KMS-11 (cell line): ENCODE data around the gene BLOC1S3.

ENCODE experiments used
- H2AFZ ChIP-seq: fragments of 200-600 bp; sonication (generic); 2 replicates; pipeline ENCODE4 v1.6.1; 2016; ENCODE audit warnings: antibody characterized with exemption, mixed run types, low read depth
- H3K27ac ChIP-seq: fragments of 200-600 bp; sonication (generic); 2 replicates; pipeline ENCODE4 v1.6.1; 2016; ENCODE audit warnings: mild to moderate bottlenecking, mixed run types
- H3K27me3 ChIP-seq: fragments of 200-600 bp; sonication (generic); 2 replicates; pipeline ENCODE4 v1.6.1; 2017; ENCODE audit warnings: mild to moderate bottlenecking, low read depth, mixed run types, moderate library complexity; ENCODE audit not compliant: insufficient read depth
- H3K36me3 ChIP-seq: fragments of 200-600 bp; sonication (generic); 2 replicates; pipeline ENCODE4 v1.6.1; 2017; ENCODE audit warnings: mild to moderate bottlenecking, mixed run types; ENCODE audit not compliant: insufficient read depth
- H3K4me1 ChIP-seq: fragments of 200-600 bp; sonication (generic); 2 replicates; pipeline ENCODE4 v1.6.1; 2016; ENCODE audit warnings: mild to moderate bottlenecking, low read depth, mixed run types; ENCODE audit not compliant: poor library complexity, severe bottlenecking
- H3K4me2 ChIP-seq: fragments of 200-600 bp; sonication (generic); 2 replicates; pipeline ENCODE4 v1.7.0; 2016; ENCODE audit warnings: mild to moderate bottlenecking, mixed run types
- H3K4me3 ChIP-seq: fragments of 200-600 bp; sonication (generic); IDR thresholded peaks from 2 replicates; pipeline ENCODE4 v1.6.1; 2017; ENCODE audit warnings: low read depth, low read length, mixed read lengths; ENCODE audit not compliant: insufficient read depth
- H3K79me2 ChIP-seq: fragments of 200-600 bp; sonication (generic); 2 replicates; pipeline ENCODE4 v1.6.1; 2016; ENCODE audit warnings: low read depth, mixed run types; ENCODE audit not compliant: insufficient read depth
- H3K9ac ChIP-seq: fragments of 200-600 bp; sonication (generic); 2 replicates; pipeline ENCODE4 v1.6.1; 2016; ENCODE audit warnings: mild to moderate bottlenecking, mixed run types
- H4K20me1 ChIP-seq: fragments of 200-600 bp; sonication (generic); 2 replicates; pipeline ENCODE4 v1.6.1; 2016; ENCODE audit warnings: mild to moderate bottlenecking, mixed run types; ENCODE audit not compliant: insufficient read depth
- TF ChIP-seq, protein P1 (sequence below): fragments of 200-600 bp; sonication (generic); conservative IDR thresholded peaks from 2 replicates; pipeline ENCODE4 v1.6.1; 2017; ENCODE audit warnings: low read depth, mild to moderate bottlenecking, antibody characterized with exemption, low read length, moderate library complexity, mixed read lengths

Gene BLOC1S3

DNA sequence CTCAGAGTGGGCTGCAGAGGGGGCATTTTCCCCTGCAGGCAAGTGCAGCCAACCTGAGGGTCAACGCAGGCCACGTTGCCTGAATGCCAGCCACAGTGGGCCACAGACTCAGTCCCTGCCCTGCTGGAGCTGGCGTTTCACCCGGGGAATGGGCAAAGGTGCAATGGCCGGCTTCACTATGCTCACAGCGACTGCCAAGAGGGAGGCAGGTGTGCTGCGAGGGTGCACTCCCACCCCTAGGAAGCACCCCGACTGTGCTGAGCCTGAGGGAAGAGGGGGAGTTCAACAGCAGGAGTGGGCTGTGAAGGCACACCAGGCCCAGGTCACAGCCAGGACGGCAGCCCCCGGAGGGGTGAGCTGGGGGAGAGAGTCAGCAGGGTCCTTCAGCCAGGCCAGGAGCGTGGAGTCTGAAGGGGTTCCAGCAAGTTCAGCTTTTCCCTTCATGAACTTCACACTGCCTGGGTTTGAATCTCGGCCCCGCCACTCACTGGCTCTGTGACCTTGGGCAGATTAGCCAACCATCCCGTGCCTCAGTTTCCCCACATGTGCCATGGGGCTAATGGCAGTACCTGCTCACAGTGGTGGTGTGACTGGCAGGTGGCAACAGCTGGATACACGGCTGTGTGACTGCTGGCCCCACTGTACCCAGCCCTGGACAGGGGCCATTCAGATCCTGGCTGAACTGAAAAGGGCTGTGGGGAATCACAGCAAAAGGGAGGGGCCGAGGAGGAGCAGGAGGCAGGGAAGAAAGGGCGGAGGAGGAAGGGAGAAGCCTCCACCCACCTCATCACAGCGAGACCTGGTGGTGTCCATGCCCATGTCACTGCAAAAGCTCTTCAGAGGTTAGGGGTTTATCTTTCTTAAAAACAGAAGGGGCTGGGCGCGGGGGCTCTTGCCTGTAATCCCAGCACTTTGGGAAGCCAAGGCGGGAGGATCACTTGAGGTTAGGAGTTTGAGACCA lies 8.2 kb upstream of the BLOC1S3 start:
- H3K4me2 ChIP-seq, result no peak overlapping the region
- no peaks in the 10 kb centered on the region for H3K36me3 ChIP-seq
- no peaks in the 10 kb centered on the region for H3K79me2 ChIP-seq
- TF ChIP-seq, protein P1, sequence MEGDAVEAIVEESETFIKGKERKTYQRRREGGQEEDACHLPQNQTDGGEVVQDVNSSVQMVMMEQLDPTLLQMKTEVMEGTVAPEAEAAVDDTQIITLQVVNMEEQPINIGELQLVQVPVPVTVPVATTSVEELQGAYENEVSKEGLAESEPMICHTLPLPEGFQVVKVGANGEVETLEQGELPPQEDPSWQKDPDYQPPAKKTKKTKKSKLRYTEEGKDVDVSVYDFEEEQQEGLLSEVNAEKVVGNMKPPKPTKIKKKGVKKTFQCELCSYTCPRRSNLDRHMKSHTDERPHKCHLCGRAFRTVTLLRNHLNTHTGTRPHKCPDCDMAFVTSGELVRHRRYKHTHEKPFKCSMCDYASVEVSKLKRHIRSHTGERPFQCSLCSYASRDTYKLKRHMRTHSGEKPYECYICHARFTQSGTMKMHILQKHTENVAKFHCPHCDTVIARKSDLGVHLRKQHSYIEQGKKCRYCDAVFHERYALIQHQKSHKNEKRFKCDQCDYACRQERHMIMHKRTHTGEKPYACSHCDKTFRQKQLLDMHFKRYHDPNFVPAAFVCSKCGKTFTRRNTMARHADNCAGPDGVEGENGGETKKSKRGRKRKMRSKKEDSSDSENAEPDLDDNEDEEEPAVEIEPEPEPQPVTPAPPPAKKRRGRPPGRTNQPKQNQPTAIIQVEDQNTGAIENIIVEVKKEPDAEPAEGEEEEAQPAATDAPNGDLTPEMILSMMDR, result no peak
- H3K27me3 ChIP-seq, result no peaks in the 10 kb centered on the region
- no peak overlapping the region for H3K4me3 ChIP-seq
- H2AFZ ChIP-seq, result no peak overlapping the region
- no peak overlapping the region for H3K9ac ChIP-seq
- H3K4me1 ChIP-seq, result peaks cover 9% of the 10 kb centered on the region
- no peak overlapping the region for H3K27ac ChIP-seq
- no peaks in the 10 kb centered on the region for H4K20me1 ChIP-seq

DNA sequence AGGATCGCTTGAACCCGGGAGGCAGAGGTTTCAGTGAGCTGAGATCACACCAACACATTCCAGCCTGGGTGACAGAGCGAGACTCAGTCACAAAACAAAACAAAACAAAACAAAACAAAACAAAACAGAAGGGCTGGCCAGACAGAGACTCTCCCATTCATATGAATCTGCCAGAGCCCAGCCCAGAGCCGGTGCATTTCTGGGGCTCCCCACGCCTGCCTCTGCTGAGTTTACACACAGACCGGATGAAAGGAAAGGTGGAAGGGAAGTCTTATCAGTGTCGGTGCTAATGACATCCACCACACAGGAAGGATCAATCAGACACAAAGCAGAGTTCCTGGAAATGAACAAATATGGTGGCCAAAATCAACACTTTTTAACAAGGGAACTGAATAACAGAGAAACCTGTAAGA lies 7.4 kb upstream of the BLOC1S3 start:
- Histone ChIP-seq H3K27ac (no peak overlapping the region), H4K20me1 (no peaks in the 10 kb centered on the region), H3K4me1 (peaks cover 9% of the 10 kb centered on the region), H3K4me3 (no peak overlapping the region), H2AFZ (no peak overlapping the region), H3K79me2 (0 out of 2 replicates have a peak, but pooled peaks cover 3% of the 10 kb centered on the region), H3K9ac (no peak overlapping the region), H3K4me2 (no peak overlapping the region), H3K36me3 (no peaks in the 10 kb centered on the region), H3K27me3 (no peaks in the 10 kb centered on the region)
- TF ChIP-seq, protein P1, result no peak

DNA sequence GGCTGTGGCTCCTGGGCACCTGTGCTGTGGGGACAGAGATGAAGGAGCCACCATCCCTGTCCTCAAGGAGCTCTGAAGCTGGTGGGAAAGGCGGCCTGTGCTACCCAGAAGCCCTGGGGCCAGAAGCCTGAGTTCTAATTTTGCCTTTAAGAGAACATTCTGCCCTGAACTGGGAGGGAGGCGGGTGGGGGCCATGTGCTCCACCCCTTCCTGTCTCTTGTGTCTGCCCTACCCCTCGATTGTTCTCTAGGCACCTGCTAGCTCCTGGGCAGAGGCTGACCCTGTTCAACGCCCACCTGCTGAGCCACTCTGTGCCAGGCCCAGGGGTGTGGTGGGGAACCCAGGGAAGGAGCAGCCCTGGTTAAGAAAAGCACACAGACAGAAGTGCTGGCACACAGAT lies 6.4 kb upstream of the BLOC1S3 start:
- Histone ChIP-seq H3K79me2 (peaks cover 12% of the 10 kb centered on the region; the same call in 1 of the 2 replicates), H3K4me3 (no peak overlapping the region), H3K36me3 (no peaks in the 10 kb centered on the region), H4K20me1 (no peaks in the 10 kb centered on the region), H3K4me1 (peaks cover 14% of the 10 kb centered on the region), H3K4me2 (no peak overlapping the region), H3K9ac (no peak overlapping the region), H3K27ac (no peak overlapping the region), H3K27me3 (no peaks in the 10 kb centered on the region), H2AFZ (no peak overlapping the region)
- TF ChIP-seq, protein P1, result no peak

GRCh38 chr19:45172611-45173208 lies 5.9 kb upstream of the BLOC1S3 start:
- Histone ChIP-seq H3K9ac (no peak overlapping the region), H3K4me1 (peaks cover 17% of the 10 kb centered on the region), H3K4me3 (no peak overlapping the region), H3K27me3 (no peaks in the 10 kb centered on the region), H3K4me2 (no peak overlapping the region), H3K27ac (no peak overlapping the region), H3K36me3 (no peaks in the 10 kb centered on the region), H3K79me2 (peaks cover 16% of the 10 kb centered on the region; the same call in 1 of the 2 replicates), H2AFZ (no peak overlapping the region), H4K20me1 (no peaks in the 10 kb centered on the region)
- TF ChIP-seq, protein P1, result no peak
